ENCODE data around the gene DHX40.
A peak's percentile ranks its signal among the peaks of the same experiment; 100 is the strongest.
"Not testable (repeated sequence)": the region's sequence is repeated elsewhere in the genome, so short reads cannot be mapped to it uniquely, and the experiment has no call there.

DHX40 gene

GRCh38 chr17:59565171-59565958 lies at the start of gene DHX40:
Gene DHX40, plus strand, starts transcription at chr17:59565610. Its CDS starts 62 bp downstream, at chr17:59565672.
- peak; percentile 73 for DNase-seq

GRCh38 chr17:59516451-59516850 lies 49.0 kb upstream of the DHX40 start:
- no peak for DNase-seq

- no peak for DNase-seq
These were observed 46.3 kb upstream of the DHX40 start for GRCh38 chr17:59519132-59519531.

GRCh38 chr17:59520251-59520650 lies 45.2 kb upstream of the DHX40 start:
- DNase-seq = no peak

GRCh38 chr17:59521465-59522126 lies 43.8 kb upstream of the DHX40 start:
- DNase-seq = peak; percentile 15

GRCh38 chr17:59524930-59525329 lies 40.5 kb upstream of the DHX40 start:
- not testable (repeated sequence) for DNase-seq

- no peak for DNase-seq
These were observed 39.7 kb upstream of the DHX40 start for GRCh38 chr17:59525668-59526067.

GRCh38 chr17:59526451-59526850 lies 39.0 kb upstream of the DHX40 start:
- no peak for DNase-seq

- DNase-seq = no peak
These were observed 38.0 kb upstream of the DHX40 start for GRCh38 chr17:59527325-59527917.

- DNase-seq = no peak
These were observed 37.5 kb upstream of the DHX40 start for GRCh38 chr17:59527931-59528330.

- no peak for DNase-seq
These were observed 34.9 kb upstream of the DHX40 start for GRCh38 chr17:59530531-59530930.

GRCh38 chr17:59533694-59534093 lies 31.7 kb upstream of the DHX40 start:
- no peak for DNase-seq

GRCh38 chr17:59534583-59534982 lies 30.8 kb upstream of the DHX40 start:
- no peak for DNase-seq

GRCh38 chr17:59538195-59538909 lies 27.1 kb upstream of the DHX40 start:
- no peak for DNase-seq

- DNase-seq = no peak
These were observed 22.3 kb upstream of the DHX40 start for GRCh38 chr17:59542960-59543635.

- DNase-seq = no peak
These were observed 19.5 kb upstream of the DHX40 start for GRCh38 chr17:59545942-59546341.

GRCh38 chr17:59547131-59547915 lies 18.1 kb upstream of the DHX40 start:
- DNase-seq = no peak

GRCh38 chr17:59548985-59549384 lies 16.4 kb upstream of the DHX40 start:
- DNase-seq = not testable (repeated sequence)

- DNase-seq = no peak
These were observed 14.7 kb upstream of the DHX40 start for GRCh38 chr17:59550703-59551102.

GRCh38 chr17:59558039-59558438 lies 7.4 kb upstream of the DHX40 start:
- no peak for DNase-seq

GRCh38 chr17:59558953-59559352 lies 6.5 kb upstream of the DHX40 start:
- no peak for DNase-seq

GRCh38 chr17:59561042-59561441 lies 4.4 kb upstream of the DHX40 start:
- DNase-seq = no peak
